Sciatic nerve (tissue), 2 donors: Measurements from ENCODE around the gene C2CD2. TPM values are rescaled to one million over a fixed set of nuclear protein-coding genes. Genes with fewer than 3 reads are reported as not detected.
A peak's percentile ranks its signal among the peaks of the same experiment; 100 is the strongest.

Source experiments
- ATAC-seq: fragments of 200-7000 bp; cut with Tn5 transposase; one replicate; pipeline ENCODE4 v1.9.1; 2020; ENCODE audit warnings: mild to moderate bottlenecking, moderate library complexity
- DNase-seq: peaks from one replicate; pipeline ENCODE4 v3.0.0-alpha.2; 2020; ENCODE audit warnings: low spot score
- intact Hi-C: fragments of 100-400 bp; cut with DNase I; formaldehyde crosslinking; loops from one replicate; pipeline ENCODE4 v1.14.2; 2022
- total RNA-seq: library from RNA; stranded (reverse); fragmentation: NEBNext Ultra II Directional; extraction: Animal tissue kit (Norgen Biotek cat#: 25700); gene quantifications from one replicate; pipeline ENCODE4 v1.2.1, GENCODE V29; 2021
- donor health status: DM: no; HTN: no; CAD: no.
- donor health status: DM: no; HTN: no; CAD: no.

C2CD2 gene
- total RNA-seq, 1 donor from 2014 or later = 60.9 TPM

- DNase-seq (no peak), ATAC-seq (no peak)
- intact Hi-C loops = no loop called here
Observed at GRCh38 chr21:41900401-41900800, 53.4 kb downstream of the C2CD2 start.

- ATAC-seq (no peak), DNase-seq (no peak)
- intact Hi-C loops = no loop called here
Observed at GRCh38 chr21:41899426-41900202, 54.2 kb downstream of the C2CD2 start.

- ATAC-seq (no peak), DNase-seq (no peak)
- intact Hi-C loops = no loop called here
Observed at GRCh38 chr21:41898998-41899397, 54.8 kb downstream of the C2CD2 start.

GRCh38 chr21:41897700-41898099, 56.1 kb downstream of the C2CD2 start:
- intact Hi-C loops = no loop called here
- DNase-seq = no peak
- ATAC-seq = no peak

- no peak for DNase-seq
- intact Hi-C loops = no loop called here
Observed at GRCh38 chr21:41897047-41897669, 56.7 kb downstream of the C2CD2 start.

GRCh38 chr21:41895643-41896493, 58.0 kb downstream of the C2CD2 start:
- peak; percentile 74 for ATAC-seq

More at GRCh38 chr21:41897047-41897669, 56.7 kb downstream of the C2CD2 start:
- ATAC-seq = no peak

GRCh38 chr21:41894922-41895557, 58.8 kb downstream of the C2CD2 start:
- intact Hi-C loops = no loop called here
- ATAC-seq (no peak), DNase-seq (no peak)

More at GRCh38 chr21:41895643-41896493, 58.0 kb downstream of the C2CD2 start:
- intact Hi-C loops = no loop called here
- no peak for DNase-seq

- intact Hi-C loops = no loop called here
- DNase-seq (no peak), ATAC-seq (no peak)
Observed at GRCh38 chr21:41894511-41894910, 59.3 kb downstream of the C2CD2 start.

GRCh38 chr21:41892726-41893125, 61.1 kb downstream of the C2CD2 start:
- ATAC-seq = no peak
- intact Hi-C loops = no loop called here

GRCh38 chr21:41891132-41891531, 62.7 kb downstream of the C2CD2 start:
- DNase-seq (no peak), ATAC-seq (no peak)
- intact Hi-C loops = no loop called here

More at GRCh38 chr21:41892726-41893125, 61.1 kb downstream of the C2CD2 start:
- no peak for DNase-seq

GRCh38 chr21:41890355-41890754, 63.5 kb downstream of the C2CD2 start:
- DNase-seq = no peak
- no peak for ATAC-seq
- intact Hi-C loops = no loop called here

GRCh38 chr21:41888749-41889376, 65.0 kb downstream of the C2CD2 start:
- ATAC-seq = peak; percentile 49
- intact Hi-C loops = no loop called here
- DNase-seq = no peak

GRCh38 chr21:41887667-41888066, 66.2 kb downstream of the C2CD2 start:
- intact Hi-C loops = no loop called here
- DNase-seq (no peak), ATAC-seq (no peak)

- intact Hi-C loops = no loop called here
- DNase-seq (no peak), ATAC-seq (no peak)
Observed at GRCh38 chr21:41886328-41886727, 67.5 kb downstream of the C2CD2 start.

- ATAC-seq (no peak), DNase-seq (no peak)
- intact Hi-C loops = no loop called here
Observed at GRCh38 chr21:41885341-41886024, 68.3 kb downstream of the C2CD2 start.

- intact Hi-C loops = no loop called here
- DNase-seq (no peak), ATAC-seq (peak; percentile 8)
Observed at GRCh38 chr21:41884501-41885030, 69.3 kb downstream of the C2CD2 start.

GRCh38 chr21:41883582-41883981, 70.2 kb downstream of the C2CD2 start:
- ATAC-seq (no peak), DNase-seq (no peak)
- intact Hi-C loops = no loop called here

GRCh38 chr21:41881051-41881450, 72.8 kb downstream of the C2CD2 start:
- DNase-seq = no peak
- no peak for ATAC-seq
- intact Hi-C loops = no loop called here
